Suprapubic skin (tissue), 4 donors: ENCODE results near the gene AFMID.

Source experiments
- EP300 ChIP-seq: sonication (generic); formaldehyde crosslinking; IDR thresholded peaks from one replicate; pipeline ENCODE4 v1.6.1; 2017; ENCODE audit warnings: antibody characterized with exemption
- POLR2A ChIP-seq, 2 donors: fragments of 450-650 bp; IDR thresholded peaks; one replicate each; pipeline ENCODE4 v1.6.1; 2017; ENCODE audit warnings: antibody characterized with exemption in 2 of 2, mild to moderate bottlenecking in 2 of 2, moderate library complexity in 2 of 2
- POLR2AphosphoS5 ChIP-seq, 3 donors: sonication (generic); formaldehyde crosslinking; IDR thresholded peaks; one replicate each; pipeline ENCODE4 v1.6.1; 2017; ENCODE audit warnings: antibody characterized with exemption in 3 of 3
- TF ChIP-seq, protein P1 (sequence below), 2 donors: fragments of 200-600 bp in 1 of 2; fragments of 450-650 bp in 1 of 2; sonication (generic) in 1 of 2; IDR thresholded peaks; one replicate each; pipeline ENCODE4 v1.5.1; 2016 to 2019; ENCODE audit warnings: antibody characterized with exemption in 2 of 2, mild to moderate bottlenecking in 1 of 2, moderate library complexity in 1 of 2

DNA sequence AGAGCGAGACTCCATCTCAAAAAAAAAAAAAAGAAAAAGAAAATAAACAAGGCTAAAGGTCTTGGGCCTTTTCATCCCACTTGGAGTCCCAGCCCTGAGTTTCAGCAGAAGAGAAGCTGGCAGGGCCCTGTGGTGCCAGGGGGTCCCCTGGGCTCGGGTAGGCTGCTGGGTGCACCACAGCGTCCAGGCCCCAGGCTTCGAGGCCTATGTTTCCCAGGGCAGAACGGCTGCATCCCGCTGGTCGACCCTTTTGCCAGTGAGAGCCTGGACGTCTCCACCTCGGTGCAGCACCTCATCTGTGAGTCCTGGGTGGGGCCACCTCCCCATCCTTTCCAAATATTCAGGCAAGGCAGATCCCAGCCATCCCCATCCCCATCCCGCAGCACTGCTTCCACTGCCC, 46.5 kb downstream of the AFMID start:
- TF ChIP-seq, protein P1, sequence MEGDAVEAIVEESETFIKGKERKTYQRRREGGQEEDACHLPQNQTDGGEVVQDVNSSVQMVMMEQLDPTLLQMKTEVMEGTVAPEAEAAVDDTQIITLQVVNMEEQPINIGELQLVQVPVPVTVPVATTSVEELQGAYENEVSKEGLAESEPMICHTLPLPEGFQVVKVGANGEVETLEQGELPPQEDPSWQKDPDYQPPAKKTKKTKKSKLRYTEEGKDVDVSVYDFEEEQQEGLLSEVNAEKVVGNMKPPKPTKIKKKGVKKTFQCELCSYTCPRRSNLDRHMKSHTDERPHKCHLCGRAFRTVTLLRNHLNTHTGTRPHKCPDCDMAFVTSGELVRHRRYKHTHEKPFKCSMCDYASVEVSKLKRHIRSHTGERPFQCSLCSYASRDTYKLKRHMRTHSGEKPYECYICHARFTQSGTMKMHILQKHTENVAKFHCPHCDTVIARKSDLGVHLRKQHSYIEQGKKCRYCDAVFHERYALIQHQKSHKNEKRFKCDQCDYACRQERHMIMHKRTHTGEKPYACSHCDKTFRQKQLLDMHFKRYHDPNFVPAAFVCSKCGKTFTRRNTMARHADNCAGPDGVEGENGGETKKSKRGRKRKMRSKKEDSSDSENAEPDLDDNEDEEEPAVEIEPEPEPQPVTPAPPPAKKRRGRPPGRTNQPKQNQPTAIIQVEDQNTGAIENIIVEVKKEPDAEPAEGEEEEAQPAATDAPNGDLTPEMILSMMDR (IDR thresholded peaks at IDR 0.05): no peak
- no peak for TF ChIP-seq POLR2AphosphoS5 (IDR thresholded peaks at IDR 0.05)
- TF ChIP-seq EP300: no peak
- TF ChIP-seq POLR2A (IDR thresholded peaks at IDR 0.05): no peak
